Endothelial cell of umbilical vein (primary cell): Measurements from ENCODE around the gene AIMP1. TPM values are rescaled to one million over a fixed set of nuclear protein-coding genes. Genes with fewer than 3 reads are reported as not detected.

ENCODE experiments used
- BruUV-seq: library from RNA; stranded (reverse); fragments of 400-500 nt; replicated peaks from 2 replicates; lab custom pipeline; 2021; lab: Mats Ljungman, UMichigan
- CTCF ChIA-PET: fragments of 300-600, 350-600 bp; sonication (Branson Sonifier 250); formaldehyde crosslinking; loops from one replicate; lab custom pipeline; 2021; ENCODE audit warnings: antibody characterized with exemption, inconsistent platforms; lab: Charles Lee
- POLR2A ChIA-PET: fragments of 300-600, 350-600 bp; sonication (Branson Sonifier 250); formaldehyde crosslinking; loops from one replicate; lab custom pipeline; 2021; ENCODE audit warnings: antibody characterized with exemption, inconsistent platforms; lab: Charles Lee
- DNase-seq: peaks from one replicate; pipeline ENCODE4 v3.0.0-alpha.2; 2011; ENCODE audit warnings: low read depth, low spot score
- FAIRE-seq: peaks from 2 replicates; lab custom pipeline; 2011; peaks lifted over from hg19 to GRCh38; lab: Jason Lieb, UNC
- H2AFZ ChIP-seq: 2 replicates; pipeline ENCODE4 v1.6.0; 2012; ENCODE audit warnings: low read depth, low read length, control low read depth, inconsistent platforms
- H3K27ac ChIP-seq: 2 replicates; pipeline ENCODE4 v1.5.1; 2011; ENCODE audit warnings: low read depth, mild to moderate bottlenecking, control low read depth, low read length, moderate library complexity; ENCODE audit not compliant: insufficient read depth
- H3K27me3 ChIP-seq, 2 experiments: 2 replicates each; pipeline versions ENCODE4 v1.6.0 to v1.6.1; 2011; ENCODE audit warnings: low read length in 2 of 2, mixed read lengths in 1 of 2; ENCODE audit not compliant: control insufficient read depth in 2 of 2, insufficient read depth in 2 of 2
- H3K36me3 ChIP-seq, 2 experiments: 2 replicates in 1 of 2; 3 replicates in 1 of 2; pipeline ENCODE4 v1.5.1; 2011; ENCODE audit warnings: low read length in 2 of 2, mild to moderate bottlenecking in 1 of 2, moderate library complexity in 1 of 2; ENCODE audit not compliant: control insufficient read depth in 2 of 2, insufficient read depth in 2 of 2; ENCODE audit errors: extremely low read depth in 1 of 2
- H3K4me1 ChIP-seq: 3 replicates; pipeline ENCODE4 v1.5.1; 2011; ENCODE audit warnings: mild to moderate bottlenecking, low read length; ENCODE audit not compliant: control insufficient read depth, insufficient read depth; ENCODE audit errors: extremely low read depth
- H3K4me2 ChIP-seq: 2 replicates; pipeline ENCODE4 v1.6.1; 2011; ENCODE audit warnings: low read length, control low read depth, mixed read lengths; ENCODE audit not compliant: insufficient read depth
- H3K4me3 ChIP-seq, 3 experiments: fragments of 200-600 bp in 1 of 3; sonication (generic), shearing (Covaris generic) in 1 of 3; replicated peaks in 1 of 3; 2 replicates each; pipeline ENCODE4 v1.5.1; 2011 to 2016; ENCODE audit warnings: control low read depth in 3 of 3, low read length in 3 of 3, mild to moderate bottlenecking in 2 of 3, inconsistent platforms in 1 of 3, low read depth in 1 of 3, moderate library complexity in 1 of 3; ENCODE audit not compliant: insufficient read depth in 1 of 3
- H3K79me2 ChIP-seq: 2 replicates; pipeline ENCODE4 v1.6.0; 2012; ENCODE audit warnings: low read length, inconsistent platforms; ENCODE audit not compliant: control insufficient read depth, insufficient read depth
- H3K9ac ChIP-seq: replicated peaks from 2 replicates; pipeline ENCODE3; 2011; ENCODE audit warnings: low read length, control low read depth; ENCODE audit not compliant: insufficient read depth; ENCODE audit errors: extremely low read depth
- H3K9me1 ChIP-seq: replicated peaks from 3 replicates; pipeline ENCODE4 v1.6.0; 2011; ENCODE audit warnings: mild to moderate bottlenecking, low read length; ENCODE audit not compliant: control insufficient read depth, insufficient read depth; ENCODE audit errors: extremely low read depth
- H3K9me3 ChIP-seq: replicated peaks from 2 replicates; pipeline ENCODE4 v1.5.1; 2012; ENCODE audit warnings: low read length, inconsistent platforms; ENCODE audit not compliant: control insufficient read depth, insufficient read depth
- H4K20me1 ChIP-seq: replicated peaks from 2 replicates; pipeline ENCODE3; 2011; ENCODE audit warnings: mild to moderate bottlenecking, low read length; ENCODE audit not compliant: control insufficient read depth, insufficient read depth; ENCODE audit errors: extremely low read depth
- CTCF ChIP-seq, 2 donors: IDR thresholded peaks; 1 replicate in 1 of 2; 2 replicates in 1 of 2; pipeline ENCODE4 v1.5.1; 2011; ENCODE audit warnings: low read length in 2 of 2, mild to moderate bottlenecking in 2 of 2, moderate library complexity in 2 of 2, control low read depth in 1 of 2, inconsistent platforms in 1 of 2, low read depth in 1 of 2; ENCODE audit not compliant: insufficient read depth in 1 of 2; ENCODE audit errors: extremely low read depth in 1 of 2
- EZH2 ChIP-seq: IDR thresholded peaks from 2 replicates; pipeline ENCODE4 v1.6.1; 2012; ENCODE audit warnings: borderline replicate concordance, low read depth, mild to moderate bottlenecking, moderate library complexity, low read length, inconsistent platforms; ENCODE audit not compliant: severe bottlenecking
- FOS ChIP-seq: IDR thresholded peaks from 2 replicates; pipeline ENCODE4 v1.6.1; 2011; ENCODE audit warnings: mild to moderate bottlenecking, low read length, moderate library complexity, borderline replicate concordance; ENCODE audit not compliant: insufficient read depth
- GATA2 ChIP-seq: IDR thresholded peaks from 2 replicates; pipeline ENCODE4 v1.7.0; 2011; ENCODE audit warnings: low read depth, mild to moderate bottlenecking, moderate library complexity, mixed read lengths, low read length; ENCODE audit not compliant: insufficient read length, insufficient read depth
- JUN ChIP-seq: IDR thresholded peaks from 2 replicates; pipeline ENCODE4 v1.6.1; 2011; ENCODE audit warnings: borderline replicate concordance, low read depth; ENCODE audit not compliant: insufficient read length, insufficient read depth
- MAX ChIP-seq: IDR thresholded peaks from 2 replicates; pipeline ENCODE4 v1.6.1; 2011; ENCODE audit not compliant: insufficient read depth, insufficient read length
- MYC ChIP-seq: IDR thresholded peaks from one replicate; pipeline ENCODE4 v1.6.1; 2011; ENCODE audit warnings: mild to moderate bottlenecking, low read depth, low read length
- POLR2A ChIP-seq: IDR thresholded peaks from 2 replicates; pipeline ENCODE4 v1.6.1; 2012; ENCODE audit warnings: low read depth, mild to moderate bottlenecking, control low read depth, low read length
- POLR2AphosphoS5 ChIP-seq: IDR thresholded peaks from 2 replicates; pipeline ENCODE4 v1.6.1; 2012; ENCODE audit warnings: low read depth, mild to moderate bottlenecking, control low read depth, low read length, moderate library complexity; ENCODE audit not compliant: insufficient read depth
- dilution Hi-C: fragments of 300-500 bp; cut with MboI; formaldehyde crosslinking; loops from one replicate; pipeline ENCODE4 v1.15.0; 2019; ENCODE audit warnings: low sequenced_read_pairs; ENCODE audit not compliant: extremely low pct_ligation_motif_present
- intact Hi-C: fragments of 100-400 bp; cut with micrococcal nuclease; formaldehyde crosslinking; loops from one replicate; pipeline ENCODE4 v1.10.0; 2022
- polyA plus RNA-seq, 4 experiments: library from polyadenylated mRNA; depleted of rRNA in 3 of 4; stranded (reverse) in 3 of 4; unstranded in 1 of 4; fragments of >200 nt; gene quantifications; 2 replicates each; pipeline versions ENCODE4 v1.2.1 to v1.2.3, GENCODE V29; 2011 to 2012; ENCODE audit warnings: missing spikeins in 1 of 4
- total RNA-seq: library from RNA; stranded (reverse); gene quantifications from 2 replicates; pipeline ENCODE4 v1.2.3, GENCODE V29; 2021

The AIMP1 gene
- total and polyA plus RNA-seq, 2 donors (not counting 3 experiments of a cell fraction or from before 2014, with no cell fraction given) = 6.4 to 42.4 TPM

- Histone ChIP-seq H3K9me1 (no peaks in the 10 kb centered on the region), H3K27me3 (no peaks in the 10 kb centered on the region), H3K79me2 (peaks cover 32% of the 10 kb centered on the region), H3K4me2 (no peak overlapping the region), H3K9ac (no peak overlapping the region), H4K20me1 (no peaks in the 10 kb centered on the region), H3K4me1 (peaks cover 5% of the 10 kb centered on the region), H3K4me3 (no peak overlapping the region), H2AFZ (no peak overlapping the region), H3K9me3 (no peaks in the 10 kb centered on the region), H3K36me3 (peaks cover 3 to 4% of the 10 kb centered on the region in 2 experiments), H3K27ac (no peak overlapping the region)
- ChIA-PET CTCF (no interaction called here), POLR2A (no interaction called here)
- intact Hi-C loops = no loop called here
- FAIRE-seq (no peak), DNase-seq (no peak)
- BruUV-seq = no TSS peak
- TF ChIP-seq POLR2A (no peak), FOS (no peak), GATA2 (no peak), JUN (no peak), POLR2AphosphoS5 (no peak), MAX (no peak), EZH2 (no peak), MYC (no peak), CTCF (IDR thresholded peaks at IDR 0.05; ENCODE audit: extremely low read depth in 1 of 2, insufficient read depth in 1 of 2, low read depth in 1 of 2, low read length in 2 of 2) (no peak)
- dilution Hi-C loops = no loop called here
Observed at GRCh38 chr4:106337916-106338315, 21.6 kb downstream of the AIMP1 start.
